Type B pancreatic cell (in vitro differentiated cells): ENCODE results near the gene LINC00632. TPM values are rescaled to one million over a fixed set of nuclear protein-coding genes. Genes with fewer than 3 reads are reported as not detected.

ENCODE experiments used
- DNase-seq: peaks from one replicate; pipeline ENCODE4 v3.0.0; 2021; ENCODE audit warnings: mixed read lengths; ENCODE audit not compliant: unreplicated experiment; ENCODE audit errors: extremely low spot score
- H3K27ac Mint-ChIP-seq: 2 replicates; pipeline ENCODE4 v1.8.0; 2021; ENCODE audit warnings: mild to moderate bottlenecking, mixed read lengths
- H3K27me3 Mint-ChIP-seq: 2 replicates; pipeline ENCODE4 v1.8.0; 2021; ENCODE audit warnings: mixed read lengths
- H3K36me3 Mint-ChIP-seq: 2 replicates; pipeline ENCODE4 v1.8.0; 2021; ENCODE audit warnings: mixed read lengths
- H3K4me1 Mint-ChIP-seq: one replicate; pipeline ENCODE4 v1.8.0; 2021; ENCODE audit warnings: mixed read lengths; ENCODE audit not compliant: unreplicated experiment
- H3K4me3 Mint-ChIP-seq: 2 replicates; pipeline ENCODE4 v1.8.0; 2021; ENCODE audit warnings: mild to moderate bottlenecking, mixed read lengths
- H3K9me3 Mint-ChIP-seq: 2 replicates; pipeline ENCODE4 v1.8.0; 2021; ENCODE audit warnings: mixed read lengths
- total RNA-seq: library from RNA; stranded (reverse); gene quantifications from 2 replicates; pipeline ENCODE4 v1.2.1, GENCODE V29; 2021; ENCODE audit warnings: low replicate concordance
- TF ChIP-seq, protein P1 (sequence below): fragments of 200-600 bp; sonication (generic); conservative IDR thresholded peaks from 2 replicates; pipeline ENCODE4 v1.5.0; 2021; ENCODE audit warnings: antibody characterized with exemption, mild to moderate bottlenecking

Gene LINC00632
- total RNA-seq, 1 donor from 2014 or later = 393 TPM

DNA sequence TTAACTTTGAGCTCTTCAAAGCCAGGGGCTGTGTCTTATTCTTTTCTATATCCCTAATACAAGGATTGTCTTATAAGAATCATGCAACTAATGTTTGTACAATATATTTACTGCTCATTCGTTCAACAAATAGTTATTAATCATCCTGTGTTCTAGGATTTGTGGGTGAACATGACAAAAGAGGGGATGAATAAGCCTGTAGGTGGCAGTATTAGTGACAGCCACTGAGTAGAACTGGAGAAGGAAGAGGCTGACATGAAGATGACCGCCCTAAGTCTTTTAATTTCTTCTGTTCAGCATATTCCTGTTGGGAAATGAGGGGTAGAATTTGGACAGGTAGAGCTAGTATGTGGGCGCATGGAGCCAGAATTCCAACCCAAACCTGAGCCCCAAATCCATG lies 11.9 kb upstream of the LINC00632 start:
- TF ChIP-seq, protein P1, sequence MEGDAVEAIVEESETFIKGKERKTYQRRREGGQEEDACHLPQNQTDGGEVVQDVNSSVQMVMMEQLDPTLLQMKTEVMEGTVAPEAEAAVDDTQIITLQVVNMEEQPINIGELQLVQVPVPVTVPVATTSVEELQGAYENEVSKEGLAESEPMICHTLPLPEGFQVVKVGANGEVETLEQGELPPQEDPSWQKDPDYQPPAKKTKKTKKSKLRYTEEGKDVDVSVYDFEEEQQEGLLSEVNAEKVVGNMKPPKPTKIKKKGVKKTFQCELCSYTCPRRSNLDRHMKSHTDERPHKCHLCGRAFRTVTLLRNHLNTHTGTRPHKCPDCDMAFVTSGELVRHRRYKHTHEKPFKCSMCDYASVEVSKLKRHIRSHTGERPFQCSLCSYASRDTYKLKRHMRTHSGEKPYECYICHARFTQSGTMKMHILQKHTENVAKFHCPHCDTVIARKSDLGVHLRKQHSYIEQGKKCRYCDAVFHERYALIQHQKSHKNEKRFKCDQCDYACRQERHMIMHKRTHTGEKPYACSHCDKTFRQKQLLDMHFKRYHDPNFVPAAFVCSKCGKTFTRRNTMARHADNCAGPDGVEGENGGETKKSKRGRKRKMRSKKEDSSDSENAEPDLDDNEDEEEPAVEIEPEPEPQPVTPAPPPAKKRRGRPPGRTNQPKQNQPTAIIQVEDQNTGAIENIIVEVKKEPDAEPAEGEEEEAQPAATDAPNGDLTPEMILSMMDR = peak; percentile 54

DNA sequence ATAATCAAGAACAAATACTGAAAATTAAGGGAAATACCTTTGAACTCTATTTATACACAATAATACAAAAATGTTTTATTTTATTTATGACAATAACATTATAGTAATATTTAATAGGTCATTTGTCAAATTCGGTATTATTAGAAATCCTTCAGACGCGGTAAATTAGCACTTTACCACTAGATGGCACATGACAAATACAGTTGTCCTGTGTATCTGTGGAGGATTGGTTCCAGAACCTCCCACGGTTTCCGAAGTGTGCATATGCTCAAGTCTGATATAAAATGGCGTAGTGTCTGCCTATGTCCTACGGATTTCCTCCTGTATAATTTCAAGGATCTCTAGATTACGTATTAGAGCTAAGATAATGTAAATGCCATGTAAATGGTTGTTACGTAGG lies 8.1 kb upstream of the LINC00632 start:
- Mint-ChIP-seq H3K4me3 (no peak overlapping the region), H3K4me1 (no peaks in the 10 kb centered on the region), H3K27me3 (peaks cover 4% of the 10 kb centered on the region), H3K36me3 (no peaks in the 10 kb centered on the region), H3K27ac (no peak overlapping the region), H3K9me3 (no peaks in the 10 kb centered on the region)
- no peak for DNase-seq
- TF ChIP-seq, protein P1 = peak; percentile 72

More for the DNA sequence above, 11.9 kb upstream of the LINC00632 start:
- Mint-ChIP-seq H3K9me3 (no peaks in the 10 kb centered on the region), H3K27me3 (peaks cover 10% of the 10 kb centered on the region), H3K27ac (no peak overlapping the region), H3K4me1 (no peaks in the 10 kb centered on the region), H3K4me3 (no peak overlapping the region), H3K36me3 (no peaks in the 10 kb centered on the region)
- no peak for DNase-seq

DNA sequence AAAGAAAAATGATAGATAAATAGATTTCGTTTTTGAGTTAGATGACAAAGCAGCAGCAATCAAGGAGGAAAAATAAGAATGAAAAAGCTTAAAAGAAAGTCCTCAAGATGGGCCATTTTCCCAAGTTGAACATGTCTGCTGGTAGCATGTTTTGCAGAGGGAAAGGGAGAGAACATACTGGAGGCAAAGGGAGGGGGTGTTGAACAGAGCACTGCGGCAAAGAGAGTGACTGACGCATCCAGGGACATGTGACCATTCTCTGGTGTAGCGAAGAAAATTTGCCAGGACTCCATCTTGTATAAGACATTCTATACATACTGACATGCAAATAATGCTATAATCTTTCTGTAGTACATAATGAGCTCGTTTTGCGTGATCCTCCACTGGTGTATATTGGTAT lies 1.2 kb downstream of the LINC00632 start:
- H3K36me3 Mint-ChIP-seq = peaks cover 5% of the 10 kb centered on the region
- H3K9me3 Mint-ChIP-seq = peaks cover 5% of the 10 kb centered on the region
- DNase-seq = no peak
- peaks cover 18% of the 10 kb centered on the region for H3K27me3 Mint-ChIP-seq
- TF ChIP-seq, protein P1 = no peak
- peak overlapping the region; percentile 83 for H3K4me3 Mint-ChIP-seq
- peak overlapping the region; percentile 55 for H3K27ac Mint-ChIP-seq
- H3K4me1 Mint-ChIP-seq = peaks cover 12% of the 10 kb centered on the region

DNA sequence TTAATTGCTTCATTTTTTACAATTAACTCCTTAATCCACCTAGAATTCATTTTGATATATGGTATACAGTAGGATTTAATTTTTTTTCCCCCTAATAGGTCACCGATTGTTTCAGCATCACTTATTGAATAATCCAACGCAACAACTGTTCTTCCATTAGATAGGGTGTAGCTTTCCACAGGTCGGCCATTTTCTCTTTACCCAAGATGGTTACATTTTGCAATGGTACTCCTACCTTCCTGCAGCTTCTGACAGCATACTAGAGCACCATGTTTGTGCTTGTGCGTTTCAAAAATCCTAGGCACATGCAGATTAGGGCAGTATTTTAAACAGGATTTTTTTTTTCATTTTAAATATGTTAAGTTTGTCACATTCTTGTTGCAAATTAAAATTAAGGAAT lies 2.3 kb downstream of the LINC00632 start:
- Mint-ChIP-seq H3K27ac (no peak overlapping the region), H3K27me3 (peaks cover 18% of the 10 kb centered on the region), H3K4me1 (peaks cover 12% of the 10 kb centered on the region), H3K9me3 (peaks cover 5% of the 10 kb centered on the region), H3K4me3 (peak overlapping the region; percentile 32), H3K36me3 (peaks cover 5% of the 10 kb centered on the region)
- TF ChIP-seq, protein P1 = no peak
- no peak for DNase-seq

DNA sequence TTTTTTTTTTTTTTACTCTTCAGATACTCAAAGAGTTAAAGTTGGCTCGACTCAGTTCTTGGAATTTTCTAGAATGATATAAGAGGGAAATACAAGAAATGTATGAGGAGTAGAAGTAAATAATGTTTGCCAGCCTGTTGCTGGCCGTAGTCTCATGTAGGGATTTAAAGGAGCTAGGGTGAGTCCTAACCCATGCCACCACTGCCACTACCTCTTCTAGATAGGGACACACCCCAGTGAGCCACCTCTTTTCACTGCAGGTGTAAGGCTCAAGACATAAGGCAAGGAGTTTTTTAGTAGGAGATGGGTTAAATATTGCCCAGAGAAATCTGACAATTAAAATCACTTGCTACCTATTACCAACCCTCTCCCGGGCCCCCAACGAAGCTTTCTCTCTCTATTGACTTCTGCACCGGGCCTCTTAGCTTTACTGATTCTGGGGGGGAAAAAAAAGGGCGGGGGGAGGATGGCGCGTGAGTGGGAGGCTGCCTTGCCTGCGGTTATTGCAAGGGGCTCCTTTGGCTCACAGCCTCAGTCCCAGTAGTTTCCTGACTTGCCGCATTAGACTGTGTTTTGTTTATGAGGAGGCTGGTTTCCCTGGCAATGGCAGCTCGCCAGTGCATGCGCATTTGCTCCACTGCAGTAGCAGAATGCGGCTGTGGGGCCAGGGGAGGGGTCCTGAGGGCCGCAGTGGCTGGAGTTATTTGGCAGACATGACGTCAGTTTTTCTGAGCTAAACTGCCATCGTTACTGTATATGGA lies 3.0 kb downstream of the LINC00632 start:
- Mint-ChIP-seq H3K4me3 (no peak overlapping the region), H3K27me3 (peaks cover 15% of the 10 kb centered on the region), H3K36me3 (peaks cover 5% of the 10 kb centered on the region)

More for the DNA sequence above, 3.0 kb downstream of the LINC00632 start:
- Mint-ChIP-seq H3K27ac (no peak overlapping the region), H3K9me3 (peaks cover 5% of the 10 kb centered on the region), H3K4me1 (peaks cover 12% of the 10 kb centered on the region)
- TF ChIP-seq, protein P1 = no peak
- peak; percentile 87 for DNase-seq
